Left ventricle myocardium inferior (tissue), 1 donor: ENCODE data around the gene SLC6A19. TPM values are rescaled to one million over a fixed set of nuclear protein-coding genes. Genes with fewer than 3 reads are reported as not detected.

Source experiments
- DNase-seq: peaks from one replicate; pipeline ENCODE4 v3.0.0-alpha.2; 2020
- H3K27ac ChIP-seq: fragments of 200-600 bp; replicated peaks from 2 replicates; pipeline ENCODE4 v1.8.0; 2021
- H3K27me3 ChIP-seq: fragments of 200-600 bp; 2 replicates; pipeline ENCODE4 v1.8.0; 2021; ENCODE audit warnings: low read depth
- H3K36me3 ChIP-seq: fragments of 200-600 bp; 2 replicates; pipeline ENCODE4 v1.8.0; 2021
- H3K4me1 ChIP-seq: fragments of 200-600 bp; 2 replicates; pipeline ENCODE4 v1.8.0; 2021
- H3K4me3 ChIP-seq: fragments of 200-600 bp; 2 replicates; pipeline ENCODE4 v1.8.0; 2021; ENCODE audit warnings: mild to moderate bottlenecking, moderate library complexity
- H3K9me3 ChIP-seq: fragments of 200-600 bp; replicated peaks from 2 replicates; pipeline ENCODE4 v1.8.0; 2021
- intact Hi-C: fragments of 100-400 bp; cut with micrococcal nuclease; formaldehyde crosslinking; loops from one replicate; pipeline ENCODE4 v1.11.0; 2022
- total RNA-seq: library from RNA; stranded (reverse); fragmentation: NEBNext Ultra II Directional; extraction: Animal tissue kit (Norgen Biotek cat#: 25700); gene quantifications from one replicate; pipeline ENCODE4 v1.2.1, GENCODE V29; 2021
- TF ChIP-seq, protein P1 (sequence below): fragments of 200-600 bp; IDR thresholded peaks from 2 replicates; pipeline ENCODE4 v1.8.0; 2021; ENCODE audit warnings: antibody characterized with exemption, mild to moderate bottlenecking, borderline replicate concordance
- donor health status: DM: no; HTN: yes; CAD: no; lungs with severe emphysema.

SLC6A19 gene
- total RNA-seq, 1 donor from 2014 or later: not detected

DNA sequence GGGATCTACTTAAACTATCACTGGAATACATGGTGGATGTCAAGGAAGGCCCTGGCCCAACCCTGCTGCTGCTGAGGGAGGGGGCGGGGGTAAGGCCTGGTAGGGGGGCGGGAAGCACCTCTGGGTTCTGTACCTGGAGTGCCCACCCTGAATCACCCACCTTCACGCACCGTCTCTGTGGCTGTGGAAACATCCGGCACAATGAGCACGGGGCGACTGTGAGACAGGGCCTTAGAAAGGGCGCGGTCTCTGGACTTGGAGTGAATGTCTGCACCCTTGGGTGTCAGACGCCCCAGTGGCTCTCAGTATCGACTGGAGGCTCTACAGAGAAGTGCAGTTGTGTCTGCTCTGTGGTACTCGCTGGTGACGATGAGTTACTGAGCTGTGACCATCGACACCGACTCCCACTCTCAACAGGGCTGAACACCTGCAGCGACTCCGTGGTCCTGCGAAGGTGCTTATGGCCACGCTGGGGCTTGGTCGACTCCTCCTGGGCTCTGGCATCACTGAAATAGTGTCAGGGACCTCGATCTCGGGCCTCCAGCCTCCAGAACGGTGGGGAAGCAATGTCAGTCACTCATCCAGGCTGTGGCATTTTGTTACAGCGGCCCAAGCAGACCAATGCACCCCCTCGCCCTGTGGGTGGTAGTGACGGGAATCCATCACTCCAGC lies 25.5 kb upstream of the SLC6A19 start:
- DNase-seq: peak; percentile 5
- H3K4me1 ChIP-seq: peaks cover 5% of the 10 kb centered on the region
- intact Hi-C loops: no loop called here
- TF ChIP-seq, protein P1, sequence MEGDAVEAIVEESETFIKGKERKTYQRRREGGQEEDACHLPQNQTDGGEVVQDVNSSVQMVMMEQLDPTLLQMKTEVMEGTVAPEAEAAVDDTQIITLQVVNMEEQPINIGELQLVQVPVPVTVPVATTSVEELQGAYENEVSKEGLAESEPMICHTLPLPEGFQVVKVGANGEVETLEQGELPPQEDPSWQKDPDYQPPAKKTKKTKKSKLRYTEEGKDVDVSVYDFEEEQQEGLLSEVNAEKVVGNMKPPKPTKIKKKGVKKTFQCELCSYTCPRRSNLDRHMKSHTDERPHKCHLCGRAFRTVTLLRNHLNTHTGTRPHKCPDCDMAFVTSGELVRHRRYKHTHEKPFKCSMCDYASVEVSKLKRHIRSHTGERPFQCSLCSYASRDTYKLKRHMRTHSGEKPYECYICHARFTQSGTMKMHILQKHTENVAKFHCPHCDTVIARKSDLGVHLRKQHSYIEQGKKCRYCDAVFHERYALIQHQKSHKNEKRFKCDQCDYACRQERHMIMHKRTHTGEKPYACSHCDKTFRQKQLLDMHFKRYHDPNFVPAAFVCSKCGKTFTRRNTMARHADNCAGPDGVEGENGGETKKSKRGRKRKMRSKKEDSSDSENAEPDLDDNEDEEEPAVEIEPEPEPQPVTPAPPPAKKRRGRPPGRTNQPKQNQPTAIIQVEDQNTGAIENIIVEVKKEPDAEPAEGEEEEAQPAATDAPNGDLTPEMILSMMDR: no peak
- no peak overlapping the region for H3K27ac ChIP-seq
- no peaks in the 10 kb centered on the region for H3K36me3 ChIP-seq
- no peaks in the 10 kb centered on the region for H3K9me3 ChIP-seq
- no peaks in the 10 kb centered on the region for H3K27me3 ChIP-seq
- H3K4me3 ChIP-seq: no peak overlapping the region

- Histone ChIP-seq H3K36me3 (no peaks in the 10 kb centered on the region), H3K4me3 (no peak overlapping the region), H3K4me1 (peaks cover 5% of the 10 kb centered on the region), H3K27ac (no peak overlapping the region), H3K27me3 (no peaks in the 10 kb centered on the region), H3K9me3 (no peaks in the 10 kb centered on the region)
- DNase-seq: peak; percentile 13
- intact Hi-C loops: no loop called here
- TF ChIP-seq, protein P1: no peak
Observed at GRCh38 chr5:1176473-1177391, 24.7 kb upstream of the SLC6A19 start.

DNA sequence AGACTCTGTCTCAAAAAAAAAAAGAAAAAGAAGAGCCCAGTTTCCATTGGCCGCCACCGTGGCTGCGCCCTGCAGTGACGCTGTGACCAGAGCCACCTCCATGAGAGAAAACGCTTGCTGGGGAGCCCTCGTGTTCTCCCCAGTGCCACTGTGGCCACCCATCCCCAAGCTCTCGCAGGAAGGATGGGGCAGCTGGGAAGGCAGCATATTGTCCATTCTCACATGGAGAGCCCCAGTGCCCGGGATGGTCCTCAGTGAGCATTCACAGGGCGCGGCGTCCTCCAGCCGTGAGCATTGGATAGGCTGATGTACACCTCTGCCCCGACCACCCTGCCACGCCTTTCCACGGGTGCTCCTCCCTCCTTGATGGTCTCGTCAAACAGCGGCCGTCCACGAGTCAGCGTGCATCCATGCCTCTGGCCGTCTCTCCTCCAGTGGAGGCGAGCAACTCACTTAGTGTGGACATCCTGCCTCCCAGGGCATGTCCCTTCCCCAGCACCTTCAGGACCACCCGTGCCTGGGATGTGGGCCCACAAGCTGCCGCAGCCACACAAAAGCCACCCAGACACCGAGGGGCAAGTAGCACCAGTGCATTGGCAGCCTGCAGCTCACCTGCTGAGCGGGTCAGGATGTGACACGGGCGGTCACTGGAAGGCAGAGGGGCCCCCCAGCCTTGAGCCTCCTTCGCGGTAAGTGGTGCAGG lies 23.4 kb upstream of the SLC6A19 start:
- Histone ChIP-seq H3K27ac (no peak overlapping the region), H3K4me1 (peaks cover 12% of the 10 kb centered on the region), H3K27me3 (peaks cover 4% of the 10 kb centered on the region), H3K9me3 (no peaks in the 10 kb centered on the region), H3K36me3 (no peaks in the 10 kb centered on the region), H3K4me3 (no peak overlapping the region)
- intact Hi-C loops: no loop called here
- peak; percentile 15 for DNase-seq
- TF ChIP-seq, protein P1: no peak

GRCh38 chr5:1178529-1179382 lies 22.6 kb upstream of the SLC6A19 start:
- DNase-seq: peak; percentile 10
- Histone ChIP-seq H3K4me1 (peaks cover 17% of the 10 kb centered on the region), H3K27ac (no peak overlapping the region), H3K27me3 (peaks cover 4% of the 10 kb centered on the region), H3K4me3 (no peak overlapping the region), H3K36me3 (no peaks in the 10 kb centered on the region), H3K9me3 (no peaks in the 10 kb centered on the region)
- TF ChIP-seq, protein P1: no peak
- intact Hi-C loops: no loop called here

DNA sequence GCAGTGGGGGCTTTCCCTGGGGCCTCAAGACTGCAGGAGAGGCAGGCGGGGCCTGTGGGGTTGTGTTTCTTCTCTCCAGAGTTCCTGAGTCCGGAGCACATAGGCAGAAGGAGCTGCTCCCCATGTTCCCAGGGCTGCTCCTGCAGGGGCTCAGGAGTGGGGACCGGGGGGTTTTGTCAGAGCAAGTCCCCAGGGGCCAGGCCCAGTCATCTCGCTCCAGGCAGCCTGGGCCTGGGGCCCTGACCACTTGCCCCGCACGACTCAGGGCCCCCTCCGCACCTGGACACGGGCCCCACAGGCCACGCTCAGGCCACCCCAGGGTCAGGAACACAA lies 22.0 kb upstream of the SLC6A19 start:
- Histone ChIP-seq H3K27me3 (peaks cover 4% of the 10 kb centered on the region), H3K27ac (no peak overlapping the region), H3K36me3 (no peaks in the 10 kb centered on the region), H3K4me1 (peaks cover 13% of the 10 kb centered on the region), H3K4me3 (no peak overlapping the region), H3K9me3 (no peaks in the 10 kb centered on the region)
- intact Hi-C loops: no loop called here
- peak; percentile 5 for DNase-seq
- TF ChIP-seq, protein P1: no peak
